B cell (primary cell): ENCODE results near the gene PTPRG.

Experiments used
- EZH2 ChIP-seq: IDR thresholded peaks from 2 replicates; pipeline ENCODE4 v1.6.1; 2012; ENCODE audit warnings: borderline replicate concordance, low read depth, mild to moderate bottlenecking, moderate library complexity, low read length; ENCODE audit not compliant: insufficient read depth, poor library complexity, severe bottlenecking
- TF ChIP-seq, protein P1 (sequence below): fragments of 200-600 bp; IDR thresholded peaks from one replicate; pipeline ENCODE4 v1.8.0; 2022; ENCODE audit warnings: antibody characterized with exemption, mild to moderate bottlenecking

DNA sequence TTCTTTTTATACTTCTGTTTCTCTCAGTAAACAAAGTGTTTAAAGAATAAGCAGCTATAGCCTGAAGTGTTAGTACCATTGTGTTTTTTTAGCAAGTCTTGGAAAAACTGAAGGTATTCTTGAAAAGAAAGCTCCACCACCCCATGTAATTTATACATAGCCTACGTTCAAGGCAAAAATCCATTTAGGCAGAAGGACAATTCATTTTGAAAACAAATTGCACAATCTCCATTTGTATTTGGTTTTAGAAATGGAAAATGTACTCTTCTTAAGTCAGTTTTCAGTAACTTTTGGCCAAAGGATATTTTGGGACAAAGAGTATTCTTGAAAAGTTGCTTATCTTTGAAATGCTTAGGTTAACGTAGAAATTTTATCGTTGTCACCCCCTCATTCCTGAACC is 34.5 kb downstream of the PTPRG start:
- TF ChIP-seq, protein P1, sequence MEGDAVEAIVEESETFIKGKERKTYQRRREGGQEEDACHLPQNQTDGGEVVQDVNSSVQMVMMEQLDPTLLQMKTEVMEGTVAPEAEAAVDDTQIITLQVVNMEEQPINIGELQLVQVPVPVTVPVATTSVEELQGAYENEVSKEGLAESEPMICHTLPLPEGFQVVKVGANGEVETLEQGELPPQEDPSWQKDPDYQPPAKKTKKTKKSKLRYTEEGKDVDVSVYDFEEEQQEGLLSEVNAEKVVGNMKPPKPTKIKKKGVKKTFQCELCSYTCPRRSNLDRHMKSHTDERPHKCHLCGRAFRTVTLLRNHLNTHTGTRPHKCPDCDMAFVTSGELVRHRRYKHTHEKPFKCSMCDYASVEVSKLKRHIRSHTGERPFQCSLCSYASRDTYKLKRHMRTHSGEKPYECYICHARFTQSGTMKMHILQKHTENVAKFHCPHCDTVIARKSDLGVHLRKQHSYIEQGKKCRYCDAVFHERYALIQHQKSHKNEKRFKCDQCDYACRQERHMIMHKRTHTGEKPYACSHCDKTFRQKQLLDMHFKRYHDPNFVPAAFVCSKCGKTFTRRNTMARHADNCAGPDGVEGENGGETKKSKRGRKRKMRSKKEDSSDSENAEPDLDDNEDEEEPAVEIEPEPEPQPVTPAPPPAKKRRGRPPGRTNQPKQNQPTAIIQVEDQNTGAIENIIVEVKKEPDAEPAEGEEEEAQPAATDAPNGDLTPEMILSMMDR = no peak
- TF ChIP-seq EZH2 = no peak
